ENCODE results near the gene DNM3. TPM values are rescaled to one million over a fixed set of nuclear protein-coding genes. Genes with fewer than 3 reads are reported as not detected.

DNM3 gene
- total and polyA plus RNA-seq, 10 of the 15 experiments (the other 5 are each of a cell fraction or from before 2014, with no cell fraction given) = 0.03 to 1.5 (median 0.08) TPM; not detected in 3

- Histone ChIP-seq H3K36me3 (ENCODE audit: control insufficient read depth in 2 of 2, insufficient read depth in 2 of 2, low read length in 1 of 2) (no peaks in the 10 kb centered on the region), H3K4me1 (ENCODE audit: control insufficient read depth, insufficient read depth, low read length) (no peaks in the 10 kb centered on the region), H3K79me2 (ENCODE audit: control insufficient read depth, insufficient read depth, low read length) (no peaks in the 10 kb centered on the region), H3K9me3 (replicated peaks; ENCODE audit: control insufficient read depth, insufficient read depth, low read length) (no peaks in the 10 kb centered on the region), H3K4me3 (no peak overlapping the region), H3K27me3 (replicated peaks in 1 of 2; ENCODE audit: control insufficient read depth in 2 of 2, insufficient read depth in 2 of 2, low read length in 1 of 2) (no peaks in the 10 kb centered on the region; a peak in 1 of 4 replicates), H4K20me1 (ENCODE audit: control insufficient read depth, insufficient read depth) (no peaks in the 10 kb centered on the region), H3K4me2 (ENCODE audit: control insufficient read depth, insufficient read depth) (no peak overlapping the region), H3K9ac (ENCODE audit: control insufficient read depth, insufficient read depth, low read length) (no peak overlapping the region), H2AFZ (ENCODE audit: control insufficient read depth, low read depth, low read length) (no peak overlapping the region), H3K27ac (ENCODE audit: control insufficient read depth, insufficient read depth) (no peak overlapping the region)
- ATAC-seq (peak; percentile 42; the same call in 1 of the 3 replicates), DNase-seq (ENCODE audit: low read depth, low spot score) (no peak), FAIRE-seq (no peak)
- ChIA-PET SMC1A (ENCODE audit: uncharacterized antibody, unreplicated experiment) (interaction anchor here (0.6 kb wide), 1 partner anchor 156 kb away, joined by 3 read pairs; no protein-coding TSS in a partner anchor), CTCF (no interaction called here), RAD21 (ENCODE audit: unreplicated experiment) (interaction anchor here (0.6 kb wide), 1 partner anchor 164 kb away, joined by 4 read pairs; no protein-coding TSS in a partner anchor), POLR2A (interaction anchor here (0.6 to 0.7 kb wide), 2 partner anchors 78 to 497 kb away, joined by 3 to 7 read pairs; no protein-coding TSS in a partner anchor)
- BruUV-seq (replicated peaks) = no TSS peak
- intact Hi-C loops (cut with micrococcal nuclease; ENCODE audit: unreplicated experiment) (no loop called here), in situ Hi-C loops (cut with MboI) (no loop called here)
- 14% methylated on average over 1 of the region's 1 CpG for WGBS (ENCODE audit: insufficient coverage, insufficient replicate concordance, low lambda C conversion rate, missing lambda C conversion rate)
- no peak for TF ChIP-seq STAT1 (conservative IDR thresholded peaks at IDR 0.05)
- no peak for TF ChIP-seq ATF2 (IDR thresholded peaks at IDR 0.05; ENCODE audit: low read length)
- no peak for TF ChIP-seq ZZZ3 (IDR thresholded peaks at IDR 0.05; ENCODE audit: control insufficient read depth, insufficient read length, low read depth)
- TF ChIP-seq TBL1XR1 (IDR thresholded peaks at IDR 0.05; ENCODE audit: low read depth, low read length) = no peak
- no peak for TF ChIP-seq SUPT20H (IDR thresholded peaks at IDR 0.05; ENCODE audit: borderline replicate concordance, control insufficient read depth, low read depth, low read length)
- TF ChIP-seq FOS (IDR thresholded peaks at IDR 0.05; ENCODE audit: borderline replicate concordance, extremely low read depth, insufficient read length) = no peak
- no peak for TF ChIP-seq ATF7 (IDR thresholded peaks at IDR 0.05; ENCODE audit: low read depth)
- no peak for TF ChIP-seq IRF4 (IDR thresholded peaks at IDR 0.05; ENCODE audit: low read depth, low read length)
- no peak for TF ChIP-seq REST (IDR thresholded peaks at IDR 0.05; ENCODE audit: low read depth, low read length)
- TF ChIP-seq, protein P1, sequence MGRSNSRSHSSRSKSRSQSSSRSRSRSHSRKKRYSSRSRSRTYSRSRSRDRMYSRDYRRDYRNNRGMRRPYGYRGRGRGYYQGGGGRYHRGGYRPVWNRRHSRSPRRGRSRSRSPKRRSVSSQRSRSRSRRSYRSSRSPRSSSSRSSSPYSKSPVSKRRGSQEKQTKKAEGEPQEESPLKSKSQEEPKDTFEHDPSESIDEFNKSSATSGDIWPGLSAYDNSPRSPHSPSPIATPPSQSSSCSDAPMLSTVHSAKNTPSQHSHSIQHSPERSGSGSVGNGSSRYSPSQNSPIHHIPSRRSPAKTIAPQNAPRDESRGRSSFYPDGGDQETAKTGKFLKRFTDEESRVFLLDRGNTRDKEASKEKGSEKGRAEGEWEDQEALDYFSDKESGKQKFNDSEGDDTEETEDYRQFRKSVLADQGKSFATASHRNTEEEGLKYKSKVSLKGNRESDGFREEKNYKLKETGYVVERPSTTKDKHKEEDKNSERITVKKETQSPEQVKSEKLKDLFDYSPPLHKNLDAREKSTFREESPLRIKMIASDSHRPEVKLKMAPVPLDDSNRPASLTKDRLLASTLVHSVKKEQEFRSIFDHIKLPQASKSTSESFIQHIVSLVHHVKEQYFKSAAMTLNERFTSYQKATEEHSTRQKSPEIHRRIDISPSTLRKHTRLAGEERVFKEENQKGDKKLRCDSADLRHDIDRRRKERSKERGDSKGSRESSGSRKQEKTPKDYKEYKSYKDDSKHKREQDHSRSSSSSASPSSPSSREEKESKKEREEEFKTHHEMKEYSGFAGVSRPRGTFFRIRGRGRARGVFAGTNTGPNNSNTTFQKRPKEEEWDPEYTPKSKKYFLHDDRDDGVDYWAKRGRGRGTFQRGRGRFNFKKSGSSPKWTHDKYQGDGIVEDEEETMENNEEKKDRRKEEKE (IDR thresholded peaks at IDR 0.05) = no peak
- TF ChIP-seq CBX5 (IDR thresholded peaks at IDR 0.05; ENCODE audit: low read depth) = no peak
- TF ChIP-seq IKZF2 (IDR thresholded peaks at IDR 0.05) = no peak
Measured at GRCh38 chr1:171935664-171936063, 94.4 kb downstream of the DNM3 start.

Data from GM12878 (cell line).